ENCODE results near the gene SLC22A3.

The SLC22A3 gene

DNA sequence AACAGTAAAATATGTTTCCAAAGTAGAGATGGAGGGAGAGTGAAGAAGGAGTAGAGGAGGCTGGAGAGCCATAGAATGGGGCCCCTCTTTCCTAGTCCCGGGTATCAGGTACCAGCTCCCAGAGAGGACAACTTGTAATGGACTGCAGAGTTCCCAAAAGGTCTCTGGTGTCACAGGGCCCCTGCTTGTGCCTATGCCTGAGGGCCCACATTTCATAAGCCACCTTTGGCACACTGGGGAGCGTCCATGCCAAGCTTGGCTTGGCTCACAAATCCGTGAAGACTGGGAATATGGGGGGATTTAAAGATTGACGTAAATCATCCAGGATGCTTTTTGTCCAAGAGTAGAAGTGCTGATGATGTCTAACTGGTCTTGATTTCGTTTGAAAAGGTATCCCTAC lies 16.4 kb upstream of the SLC22A3 start:
- ChIA-PET POLR2A (no interaction called here), CTCF (no interaction called here)
- DNase-seq (ENCODE audit: extremely low spot score) = no peak
- TF ChIP-seq L3MBTL2 (conservative IDR thresholded peaks at IDR 0.05) (no peak), FOXM1 (IDR thresholded peaks at IDR 0.05; ENCODE audit: borderline replicate concordance) (no peak), HDGF (IDR thresholded peaks at IDR 0.05; ENCODE audit: borderline replicate concordance) (no peak), SUZ12 (IDR thresholded peaks at IDR 0.05) (no peak), FOXA1 (IDR thresholded peaks at IDR 0.05) (no peak), FOXK2 (IDR thresholded peaks at IDR 0.05) (no peak), ZNF384 (IDR thresholded peaks at IDR 0.05) (no peak), CTBP1 (IDR thresholded peaks at IDR 0.05; ENCODE audit: borderline replicate concordance) (no peak)
- TF ChIP-seq, protein P1, sequence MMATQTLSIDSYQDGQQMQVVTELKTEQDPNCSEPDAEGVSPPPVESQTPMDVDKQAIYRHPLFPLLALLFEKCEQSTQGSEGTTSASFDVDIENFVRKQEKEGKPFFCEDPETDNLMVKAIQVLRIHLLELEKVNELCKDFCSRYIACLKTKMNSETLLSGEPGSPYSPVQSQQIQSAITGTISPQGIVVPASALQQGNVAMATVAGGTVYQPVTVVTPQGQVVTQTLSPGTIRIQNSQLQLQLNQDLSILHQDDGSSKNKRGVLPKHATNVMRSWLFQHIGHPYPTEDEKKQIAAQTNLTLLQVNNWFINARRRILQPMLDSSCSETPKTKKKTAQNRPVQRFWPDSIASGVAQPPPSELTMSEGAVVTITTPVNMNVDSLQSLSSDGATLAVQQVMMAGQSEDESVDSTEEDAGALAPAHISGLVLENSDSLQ (IDR thresholded peaks at IDR 0.05) = no peak

DNA sequence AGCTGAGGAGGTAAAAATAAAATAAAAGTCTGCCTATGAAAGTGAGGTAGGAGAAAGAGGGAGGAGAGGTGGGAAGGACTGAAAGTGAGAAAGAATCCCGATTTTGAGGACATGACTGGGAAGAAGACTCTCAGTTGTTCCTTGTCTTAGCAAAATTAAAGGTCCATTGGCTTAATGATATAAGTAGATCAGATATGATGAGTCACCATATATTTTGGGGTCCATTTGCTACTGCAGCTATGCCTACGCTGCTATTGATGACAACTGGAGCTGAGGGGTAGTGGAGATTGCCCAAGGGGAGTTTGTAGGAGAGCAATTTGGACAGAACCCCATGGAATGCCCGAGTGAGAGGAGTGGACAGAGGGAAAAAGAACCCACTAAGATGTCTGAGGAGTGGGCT lies 15.1 kb upstream of the SLC22A3 start:
- no peak for DNase-seq (ENCODE audit: extremely low spot score)
- CTCF ChIA-PET = no interaction called here
- POLR2A ChIA-PET = no interaction called here
- TF ChIP-seq ZNF384 (IDR thresholded peaks at IDR 0.05) = no peak
- no peak for TF ChIP-seq BHLHE40 (IDR thresholded peaks at IDR 0.05; ENCODE audit: borderline replicate concordance)
- no peak for TF ChIP-seq TARDBP (IDR thresholded peaks at IDR 0.05)
- TF ChIP-seq LEF1 (IDR thresholded peaks at IDR 0.05; ENCODE audit: borderline replicate concordance) = no peak
- TF ChIP-seq L3MBTL2 (conservative IDR thresholded peaks at IDR 0.05) = no peak
- TF ChIP-seq NFRKB (IDR thresholded peaks at IDR 0.05) = no peak
- TF ChIP-seq SUZ12 (IDR thresholded peaks at IDR 0.05) = no peak
- no peak for TF ChIP-seq CTBP1 (IDR thresholded peaks at IDR 0.05; ENCODE audit: borderline replicate concordance)
- TF ChIP-seq, protein P1 (IDR thresholded peaks at IDR 0.05) = no peak
- TF ChIP-seq ELF4 (IDR thresholded peaks at IDR 0.05) = no peak

DNA sequence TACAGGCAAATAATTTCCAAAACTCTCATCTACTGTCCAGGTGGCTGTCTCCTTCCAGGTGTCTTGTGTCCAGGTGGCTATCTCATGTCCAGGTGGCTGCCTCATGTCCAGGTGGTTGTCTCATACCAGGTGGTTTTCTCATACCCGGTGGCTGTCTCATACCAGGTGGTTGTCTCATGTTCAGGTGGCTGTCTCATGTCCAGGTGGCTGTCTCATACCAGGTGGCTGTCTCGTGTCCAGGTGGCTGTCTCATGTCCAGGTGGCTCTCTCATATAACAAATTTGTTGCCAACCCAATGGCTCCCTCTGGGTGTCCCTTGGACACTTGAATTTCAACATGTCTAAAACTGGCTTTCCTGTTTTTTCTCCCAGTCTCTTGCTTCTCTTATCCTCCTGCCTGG lies 14.3 kb upstream of the SLC22A3 start:
- no peak for TF ChIP-seq TARDBP (IDR thresholded peaks at IDR 0.05)
- no peak for TF ChIP-seq SP1 (IDR thresholded peaks at IDR 0.05)
- no peak for TF ChIP-seq HDGF (IDR thresholded peaks at IDR 0.05; ENCODE audit: borderline replicate concordance)
- no peak for TF ChIP-seq BHLHE40 (IDR thresholded peaks at IDR 0.05; ENCODE audit: borderline replicate concordance)
- no peak for TF ChIP-seq CTBP1 (IDR thresholded peaks at IDR 0.05; ENCODE audit: borderline replicate concordance)
- TF ChIP-seq ARNT (IDR thresholded peaks at IDR 0.05) = no peak
- no peak for TF ChIP-seq SUZ12 (IDR thresholded peaks at IDR 0.05)
- TF ChIP-seq FOXK2 (IDR thresholded peaks at IDR 0.05) = no peak
- TF ChIP-seq L3MBTL2 (conservative IDR thresholded peaks at IDR 0.05) = no peak
- TF ChIP-seq, protein P1 (IDR thresholded peaks at IDR 0.05) = no peak
- no peak for TF ChIP-seq ELF4 (IDR thresholded peaks at IDR 0.05)
- TF ChIP-seq ZNF384 (IDR thresholded peaks at IDR 0.05) = no peak
- TF ChIP-seq FOXA1 (IDR thresholded peaks at IDR 0.05) = no peak
- TF ChIP-seq NFRKB (IDR thresholded peaks at IDR 0.05) = no peak
- no peak for TF ChIP-seq LEF1 (IDR thresholded peaks at IDR 0.05; ENCODE audit: borderline replicate concordance)
- no peak for TF ChIP-seq FOXM1 (IDR thresholded peaks at IDR 0.05; ENCODE audit: borderline replicate concordance)
- ChIA-PET CTCF (no interaction called here), POLR2A (no interaction called here)
- DNase-seq (ENCODE audit: extremely low spot score) = no peak

GRCh38 chr6:160336200-160336599 lies 12.0 kb upstream of the SLC22A3 start:
- ChIA-PET CTCF (no interaction called here), POLR2A (no interaction called here)
- no peak for DNase-seq (ENCODE audit: extremely low spot score)
- TF ChIP-seq ARNT (IDR thresholded peaks at IDR 0.05) = no peak
- no peak for TF ChIP-seq LEF1 (IDR thresholded peaks at IDR 0.05; ENCODE audit: borderline replicate concordance)
- no peak for TF ChIP-seq TARDBP (IDR thresholded peaks at IDR 0.05)
- TF ChIP-seq SUZ12 (IDR thresholded peaks at IDR 0.05) = no peak

DNA sequence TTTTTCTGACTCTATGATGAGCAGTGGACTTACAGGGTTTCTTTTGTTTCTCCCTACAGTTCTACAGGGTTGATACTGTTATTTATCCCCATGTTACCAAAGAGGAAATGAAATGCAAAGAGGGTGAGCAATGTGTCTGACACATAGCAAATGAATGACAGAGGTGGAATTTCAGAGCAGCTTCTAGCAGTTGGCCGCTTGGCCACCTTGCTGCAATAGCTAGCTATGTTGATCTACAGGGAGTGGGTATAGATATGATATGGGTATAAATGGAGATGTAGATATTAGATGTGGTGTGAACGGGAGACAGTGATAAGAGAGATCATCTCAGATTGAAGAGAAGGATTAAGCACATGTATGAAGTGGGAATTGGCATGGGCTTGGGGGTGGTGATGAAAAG lies 10.9 kb upstream of the SLC22A3 start:
- TF ChIP-seq L3MBTL2 (conservative IDR thresholded peaks at IDR 0.05) = no peak
- TF ChIP-seq BHLHE40 (IDR thresholded peaks at IDR 0.05; ENCODE audit: borderline replicate concordance) = no peak
- TF ChIP-seq, protein P1 (IDR thresholded peaks at IDR 0.05) = no peak
- TF ChIP-seq FOXK2 (IDR thresholded peaks at IDR 0.05) = no peak
- TF ChIP-seq FOXM1 (IDR thresholded peaks at IDR 0.05; ENCODE audit: borderline replicate concordance) = no peak

GRCh38 chr6:160337991-160338390 lies 10.2 kb upstream of the SLC22A3 start:
- no peak for DNase-seq (ENCODE audit: extremely low spot score)
- TF ChIP-seq HDGF (IDR thresholded peaks at IDR 0.05; ENCODE audit: borderline replicate concordance) (no peak), FOXK2 (IDR thresholded peaks at IDR 0.05) (no peak), ELF4 (IDR thresholded peaks at IDR 0.05) (no peak), FOXA1 (IDR thresholded peaks at IDR 0.05) (no peak), SUZ12 (IDR thresholded peaks at IDR 0.05) (no peak), ZNF384 (IDR thresholded peaks at IDR 0.05) (no peak), ARNT (IDR thresholded peaks at IDR 0.05) (no peak), TARDBP (IDR thresholded peaks at IDR 0.05) (no peak), FOXM1 (IDR thresholded peaks at IDR 0.05; ENCODE audit: borderline replicate concordance) (no peak), SP1 (IDR thresholded peaks at IDR 0.05) (no peak), L3MBTL2 (conservative IDR thresholded peaks at IDR 0.05) (no peak)
- TF ChIP-seq, protein P1 (IDR thresholded peaks at IDR 0.05) = no peak
- ChIA-PET POLR2A (no interaction called here), CTCF (no interaction called here)

More for the DNA sequence above, 10.9 kb upstream of the SLC22A3 start:
- DNase-seq (ENCODE audit: extremely low spot score) = no peak
- ChIA-PET POLR2A (no interaction called here), CTCF (no interaction called here)
